CD14-positive monocyte (primary cell): ENCODE data around the gene KSR2. TPM values are rescaled to one million over a fixed set of nuclear protein-coding genes. Genes with fewer than 3 reads are reported as not detected.

Source experiments
- DNase-seq, 3 donors: peaks; one replicate each; pipeline ENCODE4 v3.0.0-alpha.2; 2011 to 2022
- H2AFZ ChIP-seq: 2 replicates; pipeline ENCODE4 v1.6.0; 2012; ENCODE audit warnings: mild to moderate bottlenecking, low read depth, low read length, inconsistent platforms; ENCODE audit not compliant: insufficient read depth, poor library complexity, severe bottlenecking
- H3K27ac ChIP-seq, 2 donors: 1 replicate in 1 of 2; 2 replicates in 1 of 2; pipeline ENCODE4 v1.5.1; 2012 to 2013; ENCODE audit warnings: low read length in 2 of 2, control low read depth in 1 of 2, inconsistent platforms in 1 of 2, low read depth in 1 of 2, mild to moderate bottlenecking in 1 of 2
- H3K27me3 ChIP-seq, 2 donors: one replicate each; pipeline versions ENCODE4 v1.6.0 to v1.6.1; 2011 to 2013; ENCODE audit warnings: low read length in 2 of 2; ENCODE audit not compliant: control insufficient read depth in 2 of 2, insufficient read depth in 2 of 2
- H3K36me3 ChIP-seq, 2 donors: replicated peaks in 1 of 2; 1 replicate in 1 of 2; 2 replicates in 1 of 2; pipeline versions ENCODE4 v1.5.1 to v1.6.1; 2012 to 2013; ENCODE audit warnings: low read length in 2 of 2, control low read depth in 1 of 2, inconsistent platforms in 1 of 2, mild to moderate bottlenecking in 1 of 2; ENCODE audit not compliant: insufficient read depth in 2 of 2, control insufficient read depth in 1 of 2
- H3K4me1 ChIP-seq, 2 donors: 1 replicate in 1 of 2; 2 replicates in 1 of 2; pipeline versions ENCODE4 v1.5.1 to v1.6.1; 2012 to 2013; ENCODE audit warnings: low read length in 2 of 2, control low read depth in 1 of 2, inconsistent platforms in 1 of 2, mild to moderate bottlenecking in 1 of 2, moderate library complexity in 1 of 2; ENCODE audit not compliant: insufficient read depth in 2 of 2, control insufficient read depth in 1 of 2
- H3K4me2 ChIP-seq: replicated peaks from 2 replicates; pipeline ENCODE3; 2012; ENCODE audit warnings: low read length, moderate library complexity, mild to moderate bottlenecking; ENCODE audit not compliant: poor library complexity, severe bottlenecking; ENCODE audit errors: extremely low read depth
- H3K4me3 ChIP-seq, 3 experiments: fragments of 200-600 bp in 1 of 3; sonication (generic) in 1 of 3; replicated peaks in 1 of 3; 1 replicate in 2 of 3; 2 replicates in 1 of 3; pipeline ENCODE4 v1.5.1; 2011 to 2013; ENCODE audit warnings: low read length in 3 of 3, mild to moderate bottlenecking in 3 of 3, control low read depth in 2 of 3, low read depth in 2 of 3, inconsistent platforms in 1 of 3, moderate library complexity in 1 of 3
- H3K79me2 ChIP-seq: 2 replicates; pipeline ENCODE4 v1.6.0; 2012; ENCODE audit warnings: mild to moderate bottlenecking, control low read depth, inconsistent platforms, low read length, moderate library complexity; ENCODE audit not compliant: insufficient read depth
- H3K9ac ChIP-seq: 2 replicates; pipeline ENCODE4 v1.6.0; 2017; ENCODE audit warnings: low read length, mild to moderate bottlenecking; ENCODE audit not compliant: insufficient read depth, poor library complexity, severe bottlenecking
- H3K9me3 ChIP-seq, 2 donors: replicated peaks in 1 of 2; 1 replicate in 1 of 2; 2 replicates in 1 of 2; pipeline versions ENCODE4 v1.5.1 to v1.6.1; 2012 to 2013; ENCODE audit warnings: low read length in 2 of 2, control low read depth in 1 of 2; ENCODE audit not compliant: control insufficient read depth in 1 of 2, insufficient read depth in 1 of 2
- H4K20me1 ChIP-seq: 2 replicates; pipeline ENCODE4 v1.6.0; 2012; ENCODE audit warnings: mild to moderate bottlenecking, low read length, control low read depth, moderate library complexity; ENCODE audit not compliant: insufficient read depth
- H3K27ac Mint-ChIP-seq, 7 donors: one replicate each; pipeline ENCODE4 v1.8.0; 2020; ENCODE audit warnings: mild to moderate bottlenecking in 7 of 7, mixed read lengths in 7 of 7, moderate library complexity in 6 of 7, inconsistent platforms in 2 of 7
- H3K27me3 Mint-ChIP-seq, 3 donors: one replicate each; pipeline ENCODE4 v1.8.0; 2021 to 2022; ENCODE audit warnings: low read depth in 3 of 3, mild to moderate bottlenecking in 3 of 3, mixed read lengths in 3 of 3, moderate library complexity in 3 of 3, inconsistent platforms in 1 of 3
- H3K36me3 Mint-ChIP-seq, 2 donors: one replicate each; pipeline ENCODE4 v1.8.0; 2020; ENCODE audit warnings: mixed read lengths in 2 of 2, inconsistent platforms in 1 of 2, mild to moderate bottlenecking in 1 of 2
- H3K4me1 Mint-ChIP-seq: one replicate; pipeline ENCODE4 v1.8.0; 2020; ENCODE audit warnings: mild to moderate bottlenecking, mixed read lengths
- H3K4me3 Mint-ChIP-seq, 2 donors: one replicate each; pipeline ENCODE4 v1.8.0; 2020; ENCODE audit warnings: mild to moderate bottlenecking in 2 of 2, mixed read lengths in 2 of 2, moderate library complexity in 1 of 2
- H3K9me3 Mint-ChIP-seq, 7 donors: one replicate each; pipeline ENCODE4 v1.8.0; 2020 to 2022; ENCODE audit warnings: mixed read lengths in 7 of 7, mild to moderate bottlenecking in 6 of 7, moderate library complexity in 6 of 7, inconsistent platforms in 2 of 7
- CTCF ChIP-seq: fragments of 200-600 bp; IDR thresholded peaks from one replicate; pipeline ENCODE4 v1.8.0; 2022; ENCODE audit warnings: antibody characterized with exemption, mild to moderate bottlenecking
- WGBS: methylation state at CpG from one replicate; pipeline ENCODE4 v1.1.5; 2013; ENCODE audit warnings: missing lambda C conversion rate; ENCODE audit not compliant: insufficient coverage; 5-methylcytosine and 5-hydroxymethylcytosine counted together
- intact Hi-C, 2 donors: fragments of 100-400 bp; cut with micrococcal nuclease; formaldehyde crosslinking; loops; one replicate each; pipeline versions ENCODE4 v1.15.0 to v1.15.1; 2023
- polyA plus RNA-seq, 3 donors: library from polyadenylated mRNA; depleted of rRNA in 1 of 3; unstranded in 2 of 3; stranded (reverse) in 1 of 3; fragments of 300-500 nt in 2 of 3; fragments of >200 nt in 1 of 3; fragmentation: Illumina TruSeq in 2 of 3; gene quantifications; 1 replicate in 2 of 3; 2 replicates in 1 of 3; pipeline ENCODE4 v1.2.3, GENCODE V29; 2012 to 2021

Gene KSR2
- polyA plus RNA-seq, 3 donors: not detected

DNA sequence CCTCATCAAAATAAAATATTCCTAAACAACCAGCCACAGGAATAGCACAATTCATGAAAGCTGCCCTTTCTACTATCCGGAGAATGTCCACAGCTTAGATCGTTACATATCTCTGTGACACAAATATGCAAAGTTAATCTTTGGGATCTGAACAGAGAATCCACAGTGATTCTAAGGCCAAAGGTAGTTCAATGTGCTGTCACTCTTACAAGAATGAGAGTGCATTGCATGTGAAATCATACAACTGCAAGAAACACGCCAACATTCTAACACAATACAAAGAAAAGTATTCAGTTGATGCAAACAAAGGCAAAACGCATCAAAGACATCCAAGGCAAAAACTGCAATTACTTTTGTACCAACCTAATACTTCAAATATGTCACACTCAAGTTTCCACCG is 60.4 kb downstream of the KSR2 start:
- Histone ChIP-seq H4K20me1 (no peaks in the 10 kb centered on the region), H3K27me3 (no peaks in the 10 kb centered on the region), H3K9ac (no peak overlapping the region), H3K4me1 (no peaks in the 10 kb centered on the region), H3K9me3 (peaks cover 3 to 8% of the 10 kb centered on the region in 2 donors), H3K27ac (no peak overlapping the region), H3K79me2 (no peaks in the 10 kb centered on the region), H3K36me3 (no peaks in the 10 kb centered on the region), H2AFZ (no peak overlapping the region), H3K4me2 (no peak overlapping the region), H3K4me3 (no peak overlapping the region)
- peaks cover 2 to 13% (median 4%) of the 10 kb centered on the region in 7 donors for H3K9me3 Mint-ChIP-seq
- H3K36me3 Mint-ChIP-seq: no peaks in the 10 kb centered on the region
- TF ChIP-seq CTCF: no peak
- no peaks in the 10 kb centered on the region for H3K4me1 Mint-ChIP-seq
- whole genome bisulfite sequencing: 100% methylated on average over 3 of the region's 5 CpGs
- H3K4me3 Mint-ChIP-seq: no peak overlapping the region
- no peak for DNase-seq
- peaks cover 0 to 5% (median 4%) of the 10 kb centered on the region in 3 donors for H3K27me3 Mint-ChIP-seq
- intact Hi-C loops: no loop called here
- no peak overlapping the region for H3K27ac Mint-ChIP-seq

- H4K20me1 ChIP-seq: no peaks in the 10 kb centered on the region
- H3K4me3 ChIP-seq: no peak overlapping the region
- peaks cover 3 to 8% of the 10 kb centered on the region in 2 donors for H3K9me3 ChIP-seq
- no peaks in the 10 kb centered on the region for H3K36me3 ChIP-seq
- Mint-ChIP-seq H3K4me3 (no peak overlapping the region), H3K36me3 (no peaks in the 10 kb centered on the region), H3K27me3 (peaks cover 0 to 5% (median 2%) of the 10 kb centered on the region in 3 donors), H3K27ac (no peak overlapping the region), H3K4me1 (no peaks in the 10 kb centered on the region), H3K9me3 (peaks cover 2 to 11% (median 4%) of the 10 kb centered on the region in 7 donors)
- no peaks in the 10 kb centered on the region for H3K4me1 ChIP-seq
- DNase-seq: no peak
- intact Hi-C loops: no loop called here
- no peak overlapping the region for H2AFZ ChIP-seq
- H3K4me2 ChIP-seq: no peak overlapping the region
- no peaks in the 10 kb centered on the region for H3K27me3 ChIP-seq
- TF ChIP-seq CTCF: no peak
- 45% methylated on average over 8 of the region's 11 CpGs for WGBS
- no peak overlapping the region for H3K27ac ChIP-seq
- H3K9ac ChIP-seq: no peak overlapping the region
- no peaks in the 10 kb centered on the region for H3K79me2 ChIP-seq
Measured at GRCh38 chr12:117907108-117907689, 61.6 kb downstream of the KSR2 start.
